Measurements from ENCODE around the gene CD9. TPM values are rescaled to one million over a fixed set of nuclear protein-coding genes. Genes with fewer than 3 reads are reported as not detected.

The CD9 gene
- total RNA-seq, 1 experiment from 2014 or later: 304 TPM

DNA sequence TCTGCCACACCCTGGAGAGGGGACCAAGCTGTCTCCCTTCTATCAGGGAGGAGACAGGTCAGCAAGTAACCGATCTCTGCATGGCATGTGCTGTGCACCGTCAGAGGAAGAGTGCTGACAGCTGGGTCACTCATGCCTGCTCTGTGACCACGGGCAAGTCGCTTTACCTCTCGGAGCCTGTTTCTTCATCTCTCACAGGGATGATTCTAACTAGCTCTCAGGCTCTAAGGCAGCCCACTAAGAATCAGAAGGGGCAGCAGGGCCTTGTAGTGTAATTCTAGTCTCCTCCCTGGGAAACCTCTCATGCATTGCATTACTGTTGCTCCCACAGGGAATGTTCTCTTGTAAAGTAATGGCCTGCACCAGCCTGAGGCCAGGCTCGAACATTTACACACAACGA lies 11.9 kb downstream of the CD9 start:
- Histone ChIP-seq H3K4me1 (replicated peaks) (peaks cover 77% of the 10 kb centered on the region), H3K36me3 (peaks cover 41% of the 10 kb centered on the region), H3K9me3 (replicated peaks) (no peaks in the 10 kb centered on the region), H3K27me3 (replicated peaks) (no peaks in the 10 kb centered on the region), H3K4me3 (no peak overlapping the region), H3K27ac (peak overlapping the region; percentile 80)
- no peak for DNase-seq (ENCODE audit: low read depth in 1 of 2, low spot score in 2 of 2)

DNA sequence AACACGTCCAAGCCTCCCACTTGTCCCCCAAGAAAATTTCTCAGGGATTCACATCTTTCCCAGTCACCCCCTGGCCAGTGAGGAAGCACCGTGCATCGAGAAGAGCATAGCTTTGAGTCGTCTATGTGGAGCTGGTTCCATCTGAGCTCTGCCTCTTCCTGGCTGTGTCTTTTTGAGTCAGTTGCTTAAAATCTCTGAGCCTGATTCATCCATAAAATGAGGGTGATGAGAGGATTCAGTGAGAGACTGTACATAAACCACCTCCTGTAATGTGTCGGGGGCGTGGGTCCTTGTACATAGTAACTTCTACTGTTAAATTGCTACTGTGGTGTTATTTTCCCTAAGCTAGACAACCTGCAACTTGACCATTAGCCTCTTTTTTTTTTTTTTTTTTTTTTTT lies 13.8 kb downstream of the CD9 start:
- Histone ChIP-seq H3K4me3 (no peak overlapping the region), H3K9me3 (replicated peaks) (no peaks in the 10 kb centered on the region), H3K27ac (no peak overlapping the region), H3K27me3 (replicated peaks) (no peaks in the 10 kb centered on the region), H3K4me1 (replicated peaks) (peaks cover 95% of the 10 kb centered on the region), H3K36me3 (peaks cover 41% of the 10 kb centered on the region)
- DNase-seq (ENCODE audit: low read depth in 1 of 2, low spot score in 2 of 2): no peak

DNA sequence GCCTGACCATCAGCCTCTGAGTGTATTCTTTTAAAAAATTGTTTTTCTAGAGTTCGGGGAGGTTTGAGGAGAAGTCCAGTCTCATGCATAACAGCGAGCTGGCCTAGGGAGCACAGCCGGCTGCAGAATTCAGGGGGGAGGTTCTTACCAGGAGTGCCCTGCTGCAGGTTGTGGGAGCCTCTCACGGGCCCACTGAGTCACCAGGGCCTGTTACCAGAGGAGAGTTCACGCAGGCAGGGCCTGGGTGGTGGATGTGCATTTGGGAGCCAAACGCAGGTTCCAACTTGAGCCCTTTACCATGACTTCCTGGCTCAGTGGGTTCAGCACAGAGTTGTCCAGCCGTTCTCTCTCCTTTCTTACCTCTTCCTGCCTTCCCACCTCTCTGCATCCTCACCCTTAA lies 14.4 kb downstream of the CD9 start:
- H3K4me3 ChIP-seq: no peak overlapping the region
- no peaks in the 10 kb centered on the region for H3K27me3 ChIP-seq (replicated peaks)
- peaks cover 3% of the 10 kb centered on the region for H3K9me3 ChIP-seq (replicated peaks)
- peak overlapping the region; percentile 98 for H3K27ac ChIP-seq
- peaks cover 93% of the 10 kb centered on the region for H3K4me1 ChIP-seq (replicated peaks)
- peaks cover 39% of the 10 kb centered on the region for H3K36me3 ChIP-seq
- no peak for DNase-seq (ENCODE audit: low read depth in 1 of 2, low spot score in 2 of 2)

DNA sequence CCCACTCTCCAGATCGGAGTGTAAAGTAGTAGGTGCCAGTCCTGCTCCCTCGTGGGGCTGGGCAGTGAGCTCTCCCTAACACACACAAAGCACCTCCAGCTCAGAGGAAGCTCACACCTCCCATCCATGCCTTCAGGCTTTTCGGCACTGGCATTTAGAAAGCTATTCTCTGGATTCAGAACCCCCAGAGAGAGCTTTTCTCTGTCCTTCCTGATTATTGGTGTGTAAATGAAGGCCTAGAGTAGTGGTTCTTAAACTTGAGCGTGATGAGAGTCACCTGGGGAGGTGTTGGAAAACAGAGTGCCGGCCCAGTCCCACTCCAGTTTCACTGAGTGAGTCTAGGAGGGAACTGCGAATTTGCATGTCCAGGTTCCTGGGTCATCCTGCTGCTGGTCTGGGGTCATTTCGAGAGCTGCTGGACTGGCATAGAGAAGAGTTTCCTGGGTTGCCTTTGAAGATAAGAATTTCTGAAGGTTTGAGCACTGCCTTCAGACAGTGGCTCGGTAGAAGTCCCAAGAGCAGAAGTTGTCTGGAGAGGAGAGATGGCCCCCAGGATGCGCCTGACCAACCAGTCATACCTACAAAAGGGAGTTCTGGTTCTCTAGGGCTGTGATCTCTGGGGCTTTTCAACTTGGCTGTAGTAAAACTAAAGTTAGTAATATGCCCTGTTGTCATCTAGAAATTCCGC lies 15.1 kb downstream of the CD9 start:
- Histone ChIP-seq H3K27me3 (replicated peaks) (no peaks in the 10 kb centered on the region), H3K36me3 (peaks cover 40% of the 10 kb centered on the region), H3K9me3 (replicated peaks) (peaks cover 7% of the 10 kb centered on the region), H3K27ac (peak overlapping the region; percentile 98), H3K4me3 (no peak overlapping the region), H3K4me1 (replicated peaks) (peaks cover 92% of the 10 kb centered on the region)
- DNase-seq (ENCODE audit: low read depth in 1 of 2, low spot score in 2 of 2): peak in 1 of 2 experiments; percentile 30

DNA sequence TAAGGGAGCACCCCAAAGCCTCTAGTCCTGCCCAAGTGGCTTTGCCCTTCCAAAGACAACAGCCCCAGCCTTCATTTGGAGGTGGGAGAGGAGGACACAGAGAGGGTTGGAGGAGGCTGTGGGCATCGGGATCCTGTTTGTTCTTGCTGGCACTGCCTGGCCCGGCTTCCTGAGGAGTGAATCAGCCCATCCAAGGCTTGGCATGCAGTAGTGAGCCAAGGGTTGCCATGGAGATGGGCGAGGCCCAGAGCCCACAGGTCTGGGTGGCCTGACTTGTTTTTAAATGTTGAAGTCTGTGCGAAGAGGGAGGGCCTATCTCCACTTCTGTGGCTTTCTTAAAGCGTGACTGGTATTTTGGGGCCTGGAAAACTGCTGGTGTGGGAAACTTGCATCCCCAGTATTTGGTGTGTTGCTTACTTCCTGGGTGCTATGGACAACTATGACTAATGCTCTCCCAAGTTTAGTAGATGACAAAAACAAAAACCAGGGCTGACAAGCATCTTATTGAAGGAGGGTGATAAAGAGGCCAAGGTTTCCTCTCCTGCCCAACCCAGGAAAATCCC lies 15.8 kb downstream of the CD9 start:
- Histone ChIP-seq H3K9me3 (replicated peaks) (peaks cover 7% of the 10 kb centered on the region), H3K4me1 (replicated peaks) (peaks cover 85% of the 10 kb centered on the region), H3K27me3 (replicated peaks) (no peaks in the 10 kb centered on the region), H3K36me3 (peaks cover 40% of the 10 kb centered on the region), H3K27ac (peak overlapping the region; percentile 98), H3K4me3 (no peak overlapping the region)
- DNase-seq (ENCODE audit: low read depth in 1 of 2, low spot score in 2 of 2): peak; percentile 99

DNA sequence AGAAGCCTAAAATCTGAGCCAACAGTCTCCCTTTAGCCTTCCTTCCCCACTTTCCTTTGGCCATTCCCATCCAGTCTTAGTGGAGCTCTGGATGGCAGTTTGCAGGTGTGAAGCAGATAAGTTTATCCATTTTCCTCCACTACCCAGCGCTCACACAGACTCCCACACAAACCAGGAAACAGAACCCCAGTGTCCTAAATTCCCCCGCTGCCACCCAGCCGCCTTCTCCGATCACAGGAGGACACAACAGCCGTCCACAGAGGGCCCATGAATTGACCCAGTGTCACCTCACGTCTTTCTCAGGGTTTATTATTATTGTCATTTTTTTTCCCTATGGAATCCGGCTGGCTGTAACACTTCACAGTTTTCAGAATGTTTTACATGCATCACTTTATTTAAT lies 16.4 kb downstream of the CD9 start:
- H3K4me3 ChIP-seq: no peak overlapping the region
- H3K9me3 ChIP-seq (replicated peaks): peaks cover 7% of the 10 kb centered on the region
- peak overlapping the region; percentile 98 for H3K27ac ChIP-seq
- peaks cover 79% of the 10 kb centered on the region for H3K4me1 ChIP-seq (replicated peaks)
- no peak for DNase-seq (ENCODE audit: low read depth in 1 of 2, low spot score in 2 of 2)
- peaks cover 40% of the 10 kb centered on the region for H3K36me3 ChIP-seq
- no peaks in the 10 kb centered on the region for H3K27me3 ChIP-seq (replicated peaks)

DNA sequence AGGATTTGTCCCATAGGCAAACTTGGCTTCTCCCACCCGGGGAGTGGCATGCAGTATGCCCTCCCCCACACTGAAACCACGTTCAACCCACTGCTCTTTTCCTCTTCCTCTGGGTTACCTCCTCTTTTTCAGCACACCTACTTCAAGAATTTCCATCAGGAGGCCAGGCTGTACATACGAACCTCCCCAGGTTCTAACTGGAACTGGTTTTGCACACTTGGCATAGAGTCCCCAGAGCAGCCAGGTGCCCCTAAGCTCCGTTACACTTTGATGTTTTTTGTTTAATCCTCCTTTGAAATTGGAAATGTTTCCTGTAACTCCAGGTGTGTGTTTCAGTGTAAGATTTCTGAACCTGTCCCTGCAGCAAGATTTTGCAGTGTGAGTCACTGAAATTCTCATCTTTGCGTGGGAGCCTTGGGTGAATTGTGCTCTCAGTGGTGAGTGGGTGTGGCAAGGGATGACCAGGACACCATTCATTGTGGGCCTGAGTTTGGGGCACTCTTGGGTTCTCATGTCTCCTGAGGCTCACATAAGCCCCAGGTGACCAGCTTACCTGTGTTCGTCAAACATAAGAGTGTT lies 18.2 kb downstream of the CD9 start:
- Histone ChIP-seq H3K36me3 (peaks cover 34% of the 10 kb centered on the region), H3K27ac (peak overlapping the region; percentile 85), H3K9me3 (replicated peaks) (peaks cover 7% of the 10 kb centered on the region), H3K4me3 (no peak overlapping the region), H3K4me1 (replicated peaks) (peaks cover 70% of the 10 kb centered on the region), H3K27me3 (replicated peaks) (no peaks in the 10 kb centered on the region)
- DNase-seq (ENCODE audit: low read depth in 1 of 2, low spot score in 2 of 2): no peak

DNA sequence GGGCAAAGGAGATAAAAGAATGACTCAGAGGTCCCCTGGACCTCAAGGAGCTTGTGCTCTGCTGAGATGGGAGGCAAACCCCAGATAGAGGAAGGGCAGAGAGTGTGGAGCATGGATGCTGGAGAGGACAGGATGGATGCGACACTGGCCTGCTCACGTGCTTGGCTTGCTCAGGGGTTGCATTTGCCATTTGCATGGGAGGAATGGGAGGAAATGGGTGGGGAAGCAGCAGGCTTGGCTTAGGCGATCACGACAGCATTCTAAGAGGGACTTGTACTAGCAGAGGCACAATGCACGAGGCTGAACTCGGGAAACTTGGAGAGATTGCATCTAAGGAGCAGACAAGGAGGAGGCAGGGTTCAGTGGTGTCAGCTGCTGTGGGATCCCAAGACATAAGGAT lies 19.8 kb downstream of the CD9 start:
- Histone ChIP-seq H3K9me3 (replicated peaks) (peaks cover 7% of the 10 kb centered on the region), H3K4me1 (replicated peaks) (peaks cover 72% of the 10 kb centered on the region), H3K4me3 (no peak overlapping the region), H3K27me3 (replicated peaks) (no peaks in the 10 kb centered on the region), H3K27ac (no peak overlapping the region), H3K36me3 (peaks cover 45% of the 10 kb centered on the region)
- DNase-seq (ENCODE audit: low read depth in 1 of 2, low spot score in 2 of 2): no peak

DNA sequence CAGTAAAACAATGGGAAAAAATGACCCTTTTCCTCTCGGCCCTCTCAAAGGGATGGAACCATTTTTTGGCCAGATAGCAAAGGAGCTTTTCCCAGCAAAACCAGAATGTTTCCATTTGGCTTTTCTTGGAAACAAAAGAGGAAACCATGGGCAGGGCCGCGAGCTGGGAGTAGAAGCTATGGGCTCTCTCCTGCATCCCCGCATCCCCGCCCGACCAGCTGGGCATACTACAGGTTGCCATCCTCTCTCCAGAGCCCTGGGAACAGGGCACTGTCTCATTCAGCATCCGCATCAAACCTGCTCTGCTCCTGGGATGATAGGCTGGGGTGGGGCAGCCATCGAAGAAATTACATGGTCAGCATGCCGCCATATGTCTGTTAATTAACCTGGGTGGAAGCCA lies 20.9 kb downstream of the CD9 start:
- DNase-seq (ENCODE audit: low read depth in 1 of 2, low spot score in 2 of 2): no peak
- Histone ChIP-seq H3K4me1 (replicated peaks) (peaks cover 63% of the 10 kb centered on the region), H3K4me3 (no peak overlapping the region)

DNA sequence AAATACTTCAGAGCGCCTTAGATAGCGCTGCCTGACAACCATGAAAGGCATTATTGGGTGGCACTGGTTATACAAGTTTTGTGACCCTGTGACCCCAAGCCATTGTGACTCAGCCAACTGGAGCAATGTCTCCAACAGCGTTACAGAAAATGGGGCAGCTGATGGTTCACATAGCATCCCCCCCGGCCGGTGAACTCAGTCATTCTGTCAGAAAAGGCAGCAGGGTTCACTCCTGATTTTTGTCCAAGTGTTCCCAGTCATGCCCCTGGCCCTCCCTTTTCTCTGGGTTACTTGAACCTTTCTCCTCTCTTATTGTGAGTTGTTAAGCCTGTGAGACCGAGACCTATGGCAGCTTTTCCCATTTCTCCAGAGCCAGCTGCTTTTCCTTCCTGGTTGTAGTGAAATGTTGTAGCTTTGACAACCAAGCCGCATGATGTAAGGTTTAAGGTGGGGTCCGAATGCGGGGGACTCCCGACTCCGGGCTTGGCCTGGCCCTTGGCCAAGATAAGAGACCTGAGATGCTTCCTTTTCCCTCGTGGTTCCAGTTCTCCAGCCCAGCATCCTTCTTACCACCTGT lies 22.0 kb downstream of the CD9 start:
- Histone ChIP-seq H3K27ac (0 out of 2 replicates have a peak overlapping the region, but pooled peaks have one; percentile 14), H3K27me3 (replicated peaks) (no peaks in the 10 kb centered on the region), H3K4me3 (no peak overlapping the region), H3K9me3 (replicated peaks) (peaks cover 7% of the 10 kb centered on the region), H3K4me1 (replicated peaks) (peaks cover 53% of the 10 kb centered on the region), H3K36me3 (peaks cover 63% of the 10 kb centered on the region)
- DNase-seq (ENCODE audit: low read depth in 1 of 2, low spot score in 2 of 2): no peak

More for the DNA sequence above, 20.9 kb downstream of the CD9 start:
- H3K27me3 ChIP-seq (replicated peaks): no peaks in the 10 kb centered on the region
- H3K27ac ChIP-seq: no peak overlapping the region
- peaks cover 56% of the 10 kb centered on the region for H3K36me3 ChIP-seq
- peaks cover 7% of the 10 kb centered on the region for H3K9me3 ChIP-seq (replicated peaks)

DNA sequence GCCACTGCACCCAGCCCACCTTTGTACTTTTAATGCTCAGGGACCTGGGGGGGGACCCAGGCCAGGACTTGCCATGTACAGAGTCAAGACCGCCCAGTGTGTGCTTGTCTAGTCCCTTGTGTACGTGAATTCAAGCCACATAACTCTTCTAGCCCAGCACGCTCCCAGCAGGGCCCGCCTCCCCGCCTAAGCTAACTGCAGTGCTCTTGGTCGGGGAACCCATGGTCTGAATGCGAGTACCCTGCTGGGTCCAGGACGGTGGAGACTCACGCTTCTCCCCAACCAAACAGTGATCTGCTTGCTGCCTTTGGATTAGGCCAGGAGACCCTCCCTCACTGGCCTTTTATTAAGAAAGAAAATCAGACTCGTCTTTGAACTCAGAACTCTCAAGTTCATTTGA lies 23.3 kb downstream of the CD9 start:
- H3K27ac ChIP-seq: no peak overlapping the region

DNA sequence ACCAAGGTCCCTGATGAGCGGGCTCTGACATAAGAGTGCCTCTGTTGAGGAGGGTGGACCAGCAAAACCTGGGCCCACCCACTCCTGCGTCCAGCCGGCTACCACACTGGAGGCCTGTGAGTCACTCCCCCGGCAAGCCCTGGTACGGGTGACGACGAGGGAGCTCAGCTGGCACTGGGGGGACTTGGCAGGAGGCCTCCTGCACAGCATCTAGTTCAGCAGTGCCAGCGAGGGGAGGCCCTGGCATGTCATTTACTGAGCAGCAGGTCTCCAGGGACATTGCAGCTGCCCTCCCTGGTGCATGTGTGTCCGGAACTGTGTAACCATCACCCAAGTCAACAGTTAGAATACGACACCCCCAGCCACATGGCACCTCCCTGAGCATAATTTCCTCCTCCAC lies 24.4 kb downstream of the CD9 start:
- peak; percentile 41 to 83 for DNase-seq (ENCODE audit: low read depth in 1 of 2, low spot score in 2 of 2)
- H3K27me3 ChIP-seq (replicated peaks): no peaks in the 10 kb centered on the region
- H3K4me3 ChIP-seq: no peak overlapping the region
- H3K27ac ChIP-seq: no peak overlapping the region
- peaks cover 74% of the 10 kb centered on the region for H3K36me3 ChIP-seq
- H3K9me3 ChIP-seq (replicated peaks): peaks cover 5% of the 10 kb centered on the region
- peaks cover 48% of the 10 kb centered on the region for H3K4me1 ChIP-seq (replicated peaks)

More for the DNA sequence above, 23.3 kb downstream of the CD9 start:
- Histone ChIP-seq H3K36me3 (peaks cover 72% of the 10 kb centered on the region), H3K27me3 (replicated peaks) (no peaks in the 10 kb centered on the region), H3K4me3 (no peak overlapping the region), H3K9me3 (replicated peaks) (peaks cover 7% of the 10 kb centered on the region), H3K4me1 (replicated peaks) (peaks cover 46% of the 10 kb centered on the region)
- no peak for DNase-seq (ENCODE audit: low read depth in 1 of 2, low spot score in 2 of 2)

DNA sequence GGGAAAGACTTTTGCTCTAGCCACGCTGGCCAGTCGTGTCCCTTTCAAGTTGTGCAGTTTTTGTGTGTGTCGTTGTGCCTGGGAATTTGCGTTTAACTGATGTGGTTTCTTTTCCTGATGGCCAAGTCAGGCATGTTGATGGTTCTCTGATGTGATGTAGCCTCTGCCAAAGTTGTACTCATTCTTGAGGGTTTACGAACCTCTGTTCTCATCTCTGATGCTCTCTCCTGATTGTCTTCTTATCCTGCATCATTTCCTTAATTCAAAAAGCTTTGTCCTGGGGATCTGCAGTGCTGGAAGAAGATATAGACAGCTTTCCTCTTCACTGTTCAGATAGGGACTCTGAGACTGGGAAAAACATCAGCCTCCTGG lies 25.4 kb downstream of the CD9 start:
- H3K36me3 ChIP-seq: peaks cover 69% of the 10 kb centered on the region
- no peak overlapping the region for H3K27ac ChIP-seq
- H3K27me3 ChIP-seq (replicated peaks): no peaks in the 10 kb centered on the region
- H3K4me3 ChIP-seq: no peak overlapping the region
- no peak for DNase-seq (ENCODE audit: low read depth in 1 of 2, low spot score in 2 of 2)
- no peaks in the 10 kb centered on the region for H3K9me3 ChIP-seq (replicated peaks)
- peaks cover 52% of the 10 kb centered on the region for H3K4me1 ChIP-seq (replicated peaks)

DNA sequence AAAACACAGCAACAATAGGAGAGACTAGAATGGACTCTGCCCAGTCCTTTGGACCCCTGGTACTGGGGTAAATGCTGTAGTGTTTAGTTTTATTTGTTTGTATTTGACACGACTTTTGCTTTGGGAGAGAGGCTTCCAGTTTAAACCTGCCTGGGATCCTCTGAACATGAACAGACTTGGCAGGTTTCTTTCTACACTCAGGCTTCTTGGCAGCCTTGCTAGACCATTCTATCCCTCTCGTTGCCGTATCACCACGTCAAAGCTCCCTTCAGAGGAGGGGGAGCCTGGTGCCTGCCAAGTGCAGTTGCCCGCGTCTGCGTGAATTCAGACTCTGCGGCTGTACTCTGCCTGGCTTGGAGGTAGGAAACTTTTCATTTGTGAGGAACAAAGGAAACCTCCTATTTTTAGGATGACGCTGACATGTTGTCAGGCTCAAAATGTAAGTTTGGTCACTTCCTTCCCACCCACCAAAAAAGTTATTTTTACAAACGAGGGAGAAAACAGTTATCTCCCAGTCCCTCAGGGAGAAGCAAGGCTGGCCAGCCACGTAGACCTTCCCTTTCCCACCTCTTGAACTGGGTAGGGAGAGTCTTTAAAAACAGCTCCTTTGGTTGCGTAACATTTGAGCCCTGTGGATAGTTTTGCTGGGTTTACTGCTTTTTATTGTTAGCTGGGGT lies 25.9 kb downstream of the CD9 start:
- no peaks in the 10 kb centered on the region for H3K9me3 ChIP-seq (replicated peaks)
- no peaks in the 10 kb centered on the region for H3K27me3 ChIP-seq (replicated peaks)
- DNase-seq (ENCODE audit: low read depth in 1 of 2, low spot score in 2 of 2): no peak
- H3K27ac ChIP-seq: no peak overlapping the region
- H3K36me3 ChIP-seq: peaks cover 67% of the 10 kb centered on the region
- no peak overlapping the region for H3K4me3 ChIP-seq
- H3K4me1 ChIP-seq (replicated peaks): peaks cover 58% of the 10 kb centered on the region

All from SJSA1 (cell line).